ENCODE measurements around the gene TREH. TPM values are rescaled to one million over a fixed set of nuclear protein-coding genes. Genes with fewer than 3 reads are reported as not detected.
A peak's percentile ranks its signal among the peaks of the same experiment; 100 is the strongest.

Gene TREH
- total and polyA plus RNA-seq, 2 of the 8 experiments (the other 6 are each of a cell fraction or from before 2014, with no cell fraction given) = 0.03 TPM; not detected in 1

GRCh38 chr11:118633979-118634378 lies 45.5 kb downstream of the TREH start:
- Histone ChIP-seq H4K20me1 (replicated peaks in 1 of 2; ENCODE audit: control insufficient read depth in 1 of 2, insufficient read depth in 2 of 2, low read length in 2 of 2) (peaks cover under 1 to 21% of the 10 kb centered on the region in 2 experiments), H2BK15ac (ENCODE audit: low read length) (no peak overlapping the region), H3K79me2 (ENCODE audit: control insufficient read depth in 1 of 2, insufficient read depth in 2 of 2, low read length in 2 of 2) (no peaks in the 10 kb centered on the region), H2BK12ac (ENCODE audit: low read depth, low read length) (peak overlapping the region; percentile 68; the same call in 1 of the 2 replicates), H4K5ac (ENCODE audit: insufficient read length, low read depth, low read length) (peak overlapping the region; percentile 46), H3K36me3 (ENCODE audit: control insufficient read depth in 2 of 4, insufficient read depth in 4 of 4, low read length in 3 of 4) (peaks cover 0 to 36% (median 11%) of the 10 kb centered on the region in 4 experiments; a peak in 6 of 8 replicates), H3K79me1 (ENCODE audit: low read depth, low read length) (peaks cover 3% of the 10 kb centered on the region), H3K27me3 (replicated peaks in 1 of 4; ENCODE audit: control insufficient read depth in 3 of 4, extremely low read depth in 1 of 4, insufficient read depth in 3 of 4, low read length in 3 of 4) (no peaks in the 10 kb centered on the region), H3K4me1 (replicated peaks in 1 of 4; ENCODE audit: control insufficient read depth in 3 of 4, insufficient read depth in 4 of 4, low read length in 3 of 4) (peaks cover 16 to 23% (median 19%) of the 10 kb centered on the region in 4 experiments), H3K4me2 (ENCODE audit: insufficient read depth in 1 of 2, low read depth in 2 of 2, low read length in 2 of 2) (peak overlapping the region; percentile 80 to 99), H3K27ac (ENCODE audit: low read depth, low read length) (peak overlapping the region; percentile 68; the same call in 1 of the 2 replicates), H2AK5ac (ENCODE audit: low read depth, low read length) (no peak overlapping the region), H3K23ac (ENCODE audit: insufficient read length) (no peak overlapping the region), H3K9me3 (ENCODE audit: insufficient read depth in 2 of 2, low read depth in 1 of 2, low read length in 1 of 2) (no peaks in the 10 kb centered on the region), H3K23me2 (ENCODE audit: low read depth, low read length) (peaks cover 9% of the 10 kb centered on the region; the same call in 1 of the 2 replicates), H4K8ac (ENCODE audit: extremely low read depth, insufficient read depth, low read length) (no peak overlapping the region), H2BK120ac (replicated peaks; ENCODE audit: low read depth, low read length) (no peak overlapping the region), H3K18ac (ENCODE audit: extremely low read depth, low read length) (0 out of 2 replicates have a peak overlapping the region, but pooled peaks have one; percentile 83), H4K91ac (replicated peaks; ENCODE audit: insufficient read length, low read length) (peak overlapping the region; percentile 67), H3K4me3 (ENCODE audit: extremely low read depth in 1 of 4, insufficient read depth in 2 of 4, low read depth in 3 of 4, low read length in 4 of 4) (peak overlapping the region in 3 of 4 experiments; percentile 31 to 65 (median 48); a peak in 5 of 8 replicates), H3K56ac (replicated peaks; ENCODE audit: insufficient read length, low read depth, low read length) (no peak overlapping the region), H2BK5ac (ENCODE audit: low read depth, low read length) (no peak overlapping the region; the same call in 1 of the 2 replicates), H3K14ac (ENCODE audit: insufficient read length) (no peak overlapping the region), H3K9ac (replicated peaks in 1 of 4; ENCODE audit: extremely low read depth in 1 of 4, low read depth in 3 of 4, low read length in 3 of 4) (peak overlapping the region in 2 of 4 experiments; percentile 64 to 66; a peak in 2 of 7 replicates), H2AFZ (ENCODE audit: low read length) (no peak overlapping the region), H3K4ac (replicated peaks; ENCODE audit: insufficient read length, low read depth, low read length) (no peak overlapping the region), H2BK20ac (ENCODE audit: low read length) (peak overlapping the region; percentile 95)
- ChIA-PET POLR2A (ENCODE audit: partially characterized antibody) (interaction anchor here (0.5 to 25.8 kb wide), 9 partner anchors 12 to 281 kb away, joined by 3 to 574 read pairs (median 5); partner anchors contain the start of genes ARCN1 and PHLDB1), CTCF (ENCODE audit: partially characterized antibody) (interaction anchor here (0.8 to 19.1 kb wide), 6 partner anchors 7 to 72 kb away, joined by 3 to 435 read pairs (median 37); partner anchors contain the start of gene PHLDB1)
- DNase-seq (ENCODE audit: low read depth in 1 of 2, low spot score in 2 of 2) (no peak), FAIRE-seq (no peak)
- WGBS, 2 experiments (ENCODE audit: extremely low coverage in 1 of 2, insufficient coverage in 1 of 2, insufficient read length in 1 of 2, insufficient replicate concordance in 2 of 2, low coverage in 1 of 2, low lambda C conversion rate in 2 of 2, missing lambda C conversion rate in 1 of 2) = 52% methylated on average over 4 of the region's 4 CpGs; no CpG with 5 or more reads in 1 of the 2 experiments
- TF ChIP-seq SP1 (IDR thresholded peaks at IDR 0.05; ENCODE audit: low read depth, low read length) = no peak
- TF ChIP-seq POLR2A (IDR thresholded peaks at IDR 0.05; ENCODE audit: control extremely low read depth in 1 of 2, low read depth in 2 of 2, low read length in 2 of 2) = 0 out of 3 replicates have a peak, but pooled peaks of 1 of the 2 experiments have one; percentile 36
